Muscle of arm (tissue), 14 donors: Measurements from ENCODE around the gene PDK2. TPM values are rescaled to one million over a fixed set of nuclear protein-coding genes. Genes with fewer than 3 reads are reported as not detected.

ENCODE experiments used
- DNase-seq: peaks from one replicate; pipeline ENCODE4 v3.0.0-alpha.2; 2013
- long read RNA-seq, 11 donors: transcript quantifications; one replicate each; lab custom pipeline, GENCODE V29; 2026
- polyA plus RNA-seq, 12 donors: library from polyadenylated mRNA; unstranded; fragments of 120-200 nt; gene quantifications; one replicate each; pipeline ENCODE4 v1.2.1, GENCODE V29; 2013; ENCODE audit not compliant: insufficient read length in 12 of 12

PDK2 gene
- polyA plus RNA-seq, result 100 to 1,000 TPM in 1 of 12 donors, 10 to 100 TPM in 10, not detected in 1; 43.9 to 100 (median 57.3) TPM
- long read RNA-seq, donor 1, transcript PDK2-206 (4 exons, 865 nt), result minor isoform, 21 of 58 reads
- long read RNA-seq, donor 1, transcript PDK2-203 (11 exons, 3,440 nt), result major isoform, 24 of 58 reads
- long read RNA-seq, donor 1, partial matches to known transcripts, result 9 of 58 reads
- long read RNA-seq, donor 1, other reads (novel, unspliced or antisense), result 0 of 58 reads
- long read RNA-seq, donor 2, transcript PDK2-206 (4 exons, 865 nt), result minor isoform, 7 of 32 reads
- long read RNA-seq, donor 2, transcript PDK2-203 (11 exons, 3,440 nt), result major isoform, 18 of 32 reads
- long read RNA-seq, donor 2, partial matches to known transcripts, result 6 of 32 reads
- long read RNA-seq, donor 2, other reads (novel, unspliced or antisense), result 0 of 32 reads
- long read RNA-seq, donor 3, partial matches to known transcripts, result 0 of 7 reads
- long read RNA-seq, donor 3, other reads (novel, unspliced or antisense), result 0 of 7 reads
- long read RNA-seq, donor 4, transcript PDK2-203 (11 exons, 3,440 nt), result major isoform, 6 of 8 reads
- long read RNA-seq, donor 4, partial matches to known transcripts, result 0 of 8 reads
- long read RNA-seq, donor 4, other reads (novel, unspliced or antisense), result 0 of 8 reads
- long read RNA-seq, donor 5, transcript PDK2-206 (4 exons, 865 nt), result minor isoform, 6 of 17 reads
- long read RNA-seq, donor 5, transcript PDK2-203 (11 exons, 3,440 nt), result major isoform, 10 of 17 reads
- long read RNA-seq, donor 5, partial matches to known transcripts, result 0 of 17 reads
- long read RNA-seq, donor 5, other reads (novel, unspliced or antisense), result 0 of 17 reads
- long read RNA-seq, donor 6, transcript PDK2-203 (11 exons, 3,440 nt), result major isoform, 9 of 12 reads
- long read RNA-seq, donor 6, partial matches to known transcripts, result 0 of 12 reads
- long read RNA-seq, donor 6, other reads (novel, unspliced or antisense), result 0 of 12 reads
- long read RNA-seq, donor 7, transcript PDK2-203 (11 exons, 3,440 nt), result major isoform, 8 of 17 reads
- long read RNA-seq, donor 7, partial matches to known transcripts, result 5 of 17 reads
- long read RNA-seq, donor 7, other reads (novel, unspliced or antisense), result 0 of 17 reads
- long read RNA-seq, donor 8, transcript PDK2-206 (4 exons, 865 nt), result minor isoform, 6 of 38 reads
- long read RNA-seq, donor 8, transcript PDK2-203 (11 exons, 3,440 nt), result major isoform, 18 of 38 reads
- long read RNA-seq, donor 8, partial matches to known transcripts, result 11 of 38 reads
- long read RNA-seq, donor 8, other reads (novel, unspliced or antisense), result 0 of 38 reads
- long read RNA-seq, donor 9, transcript PDK2-203 (11 exons, 3,440 nt), result major isoform, 7 of 12 reads
- long read RNA-seq, donor 9, partial matches to known transcripts, result 0 of 12 reads
- long read RNA-seq, donor 9, other reads (novel, unspliced or antisense), result 0 of 12 reads
- long read RNA-seq, donor 10, transcript PDK2-206 (4 exons, 865 nt), result minor isoform, 6 of 20 reads
- long read RNA-seq, donor 10, transcript PDK2-203 (11 exons, 3,440 nt), result major isoform, 11 of 20 reads
- long read RNA-seq, donor 10, partial matches to known transcripts, result 0 of 20 reads
- long read RNA-seq, donor 10, other reads (novel, unspliced or antisense), result 0 of 20 reads
- long read RNA-seq, donor 11, partial matches to known transcripts, result 0 of 9 reads
- long read RNA-seq, donor 11, other reads (novel, unspliced or antisense), result 0 of 9 reads

GRCh38 chr17:50094753-50095619, at the start of gene PDK2:
TSS of gene PDK2 (plus strand) at chr17:50095351. CDS start at chr17:50095436, 85 bp downstream.
- peak; percentile 97 for DNase-seq

- DNase-seq, result no peak
Measured at GRCh38 chr17:50046179-50046578, 49.0 kb upstream of the PDK2 start.

- DNase-seq, result no peak
Measured at GRCh38 chr17:50046667-50047066, 48.5 kb upstream of the PDK2 start.

- DNase-seq, result no peak
Measured at GRCh38 chr17:50047083-50047482, 48.1 kb upstream of the PDK2 start.

GRCh38 chr17:50047488-50048126, 47.5 kb upstream of the PDK2 start:
- DNase-seq, result no peak

- DNase-seq, result no peak
Measured at GRCh38 chr17:50048146-50048720, 46.9 kb upstream of the PDK2 start.

GRCh38 chr17:50048988-50049387, 46.2 kb upstream of the PDK2 start:
- DNase-seq, result no peak

- DNase-seq, result no peak
Measured at GRCh38 chr17:50049636-50050035, 45.5 kb upstream of the PDK2 start.

- no peak for DNase-seq
Measured at GRCh38 chr17:50050431-50051032, 44.6 kb upstream of the PDK2 start.

GRCh38 chr17:50051082-50051576, 44.0 kb upstream of the PDK2 start:
- DNase-seq, result no peak

- no peak for DNase-seq
Measured at GRCh38 chr17:50051606-50052005, 43.5 kb upstream of the PDK2 start.

GRCh38 chr17:50052241-50052796, 42.8 kb upstream of the PDK2 start:
- DNase-seq, result no peak

GRCh38 chr17:50052822-50053653, 42.1 kb upstream of the PDK2 start:
- no peak for DNase-seq

- no peak for DNase-seq
Measured at GRCh38 chr17:50053654-50053960, 41.5 kb upstream of the PDK2 start.

GRCh38 chr17:50055055-50055425, 40.1 kb upstream of the PDK2 start:
- DNase-seq, result no peak

- peak; percentile 44 for DNase-seq
Measured at GRCh38 chr17:50055426-50056216, 39.5 kb upstream of the PDK2 start, which contains the start of gene ITGA3. TSS of gene ITGA3 (plus strand) at chr17:50056110. CDS start at chr17:50056440, 330 bp downstream.
